SU-DHL-6 (cell line): Measurements from ENCODE around the gene GRM7.

Experiments used
- H2AFZ ChIP-seq: fragments of 200-600 bp; sonication (generic); 2 replicates; pipeline ENCODE4 v1.6.1; 2014; ENCODE audit warnings: low read depth, mild to moderate bottlenecking, moderate library complexity, mixed read lengths, antibody characterized with exemption, low read length; ENCODE audit not compliant: severe bottlenecking
- H3F3A ChIP-seq: fragments of 200-600 bp; shearing (Covaris generic); 2 replicates; pipeline ENCODE4 v1.6.0; 2016; ENCODE audit warnings: antibody characterized with exemption, mild to moderate bottlenecking; ENCODE audit not compliant: insufficient read depth
- H3K27ac ChIP-seq: fragments of 200-600 bp; sonication (generic); 2 replicates; pipeline ENCODE4 v1.5.1; 2016; ENCODE audit warnings: low read depth, mild to moderate bottlenecking, low read length, moderate library complexity, mixed read lengths
- H3K27me3 ChIP-seq: fragments of 200-600 bp; sonication (generic), shearing (Covaris generic); 2 replicates; pipeline ENCODE4 v1.6.0; 2014; ENCODE audit warnings: mild to moderate bottlenecking, low read length
- H3K36me3 ChIP-seq: fragments of 200-600 bp; sonication (generic); 2 replicates; pipeline ENCODE4 v1.6.1; 2014; ENCODE audit warnings: mild to moderate bottlenecking, low read length, mixed read lengths
- H3K4me2 ChIP-seq: fragments of 300-600, 200-600 bp; shearing (Covaris generic), sonication (generic); 2 replicates; pipeline ENCODE4 v1.6.0; 2014; ENCODE audit warnings: low read length, low read depth, mild to moderate bottlenecking; ENCODE audit not compliant: poor library complexity, severe bottlenecking
- H3K4me3 ChIP-seq: fragments of 200-600 bp; sonication (generic); 2 replicates; pipeline ENCODE4 v1.5.1; 2014; ENCODE audit warnings: antibody characterized with exemption, low read length, mild to moderate bottlenecking, mixed read lengths; ENCODE audit not compliant: insufficient read depth, poor library complexity, severe bottlenecking
- H3K79me2 ChIP-seq: fragments of 200-600 bp; sonication (generic); 2 replicates; pipeline ENCODE4 v1.6.1; 2014; ENCODE audit warnings: mild to moderate bottlenecking, low read length, moderate library complexity; ENCODE audit not compliant: insufficient read depth
- H3K9ac ChIP-seq: fragments of 200-600 bp; sonication (generic); 2 replicates; pipeline ENCODE4 v1.7.0; 2014; ENCODE audit warnings: mild to moderate bottlenecking, low read length
- H3K9me2 ChIP-seq: fragments of 200-600 bp; sonication (generic); replicated peaks from 2 replicates; pipeline ENCODE4 v1.6.1; 2014; ENCODE audit warnings: low read length; ENCODE audit not compliant: insufficient read depth
- H3K9me3 ChIP-seq: fragments of 200-600 bp; sonication (generic); 2 replicates; pipeline ENCODE4 v1.6.1; 2014; ENCODE audit warnings: low read length, mixed read lengths; ENCODE audit not compliant: insufficient read depth
- H4K20me1 ChIP-seq: fragments of 200-600 bp; sonication (generic); 2 replicates; pipeline ENCODE4 v1.6.1; 2014; ENCODE audit warnings: low read depth, mild to moderate bottlenecking, antibody characterized with exemption, low read length, moderate library complexity, mixed read lengths
- EZH2phosphoT487 ChIP-seq: fragments of 200-600 bp; sonication (generic), shearing (Covaris generic); conservative IDR thresholded peaks from 2 replicates; pipeline ENCODE4 v1.6.1; 2018; ENCODE audit warnings: mild to moderate bottlenecking, antibody characterized with exemption, low read length, moderate library complexity, mixed read lengths
- TF ChIP-seq, protein P1 (sequence below): fragments of 200-600 bp; sonication (generic); IDR thresholded peaks from one replicate; pipeline ENCODE4 v1.5.1; 2017; ENCODE audit warnings: antibody characterized with exemption, mild to moderate bottlenecking, low read length, moderate library complexity; ENCODE audit not compliant: insufficient read depth, poor library complexity, severe bottlenecking

The GRM7 gene

DNA sequence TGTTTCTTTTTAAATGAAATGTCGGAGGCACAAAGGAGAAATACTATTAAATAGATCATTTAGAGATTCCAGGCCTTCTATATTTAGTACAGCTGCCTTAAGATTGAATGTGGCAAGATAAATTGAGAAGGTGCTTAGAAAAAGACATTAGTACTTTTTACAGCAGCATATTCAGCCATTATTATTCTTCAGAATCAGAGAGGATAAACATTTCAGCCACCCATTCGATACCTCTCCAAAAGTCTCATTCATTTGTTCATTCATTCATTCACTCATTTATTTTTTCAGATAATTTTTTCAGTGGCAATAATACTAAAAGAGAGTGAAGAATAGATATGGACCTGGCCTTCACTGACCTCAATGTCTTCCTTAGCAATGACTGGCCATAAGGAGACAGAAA is 347.0 kb downstream of the GRM7 start:
- no peak overlapping the region for H2AFZ ChIP-seq

DNA sequence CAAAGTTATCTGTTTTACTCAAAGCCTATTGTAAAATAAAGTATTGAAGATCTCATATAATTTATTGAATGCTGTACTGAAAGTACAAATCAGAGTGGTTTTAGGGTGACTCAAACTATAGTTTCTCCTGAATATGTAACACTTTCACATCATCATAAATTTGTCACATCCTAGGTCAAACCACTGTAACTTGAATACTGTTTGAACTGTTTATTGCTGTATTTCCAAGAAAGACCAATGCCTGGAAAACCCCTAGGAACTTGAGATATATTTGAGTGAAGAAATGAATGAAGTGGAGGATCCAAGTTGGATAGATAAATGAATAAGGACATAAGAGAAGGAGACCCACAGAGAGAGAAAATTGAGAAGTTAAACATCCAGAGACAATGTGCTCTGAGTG is 348.2 kb downstream of the GRM7 start:
- Histone ChIP-seq H4K20me1 (no peaks in the 10 kb centered on the region), H3K9ac (no peak overlapping the region), H3K4me2 (no peak overlapping the region), H3K9me2 (no peaks in the 10 kb centered on the region), H3K79me2 (no peaks in the 10 kb centered on the region), H3K9me3 (no peaks in the 10 kb centered on the region), H3K27ac (no peak overlapping the region), H3K27me3 (no peaks in the 10 kb centered on the region), H3K36me3 (no peaks in the 10 kb centered on the region), H2AFZ (no peak overlapping the region), H3F3A (no peaks in the 10 kb centered on the region), H3K4me3 (no peak overlapping the region)
- TF ChIP-seq, protein P1, sequence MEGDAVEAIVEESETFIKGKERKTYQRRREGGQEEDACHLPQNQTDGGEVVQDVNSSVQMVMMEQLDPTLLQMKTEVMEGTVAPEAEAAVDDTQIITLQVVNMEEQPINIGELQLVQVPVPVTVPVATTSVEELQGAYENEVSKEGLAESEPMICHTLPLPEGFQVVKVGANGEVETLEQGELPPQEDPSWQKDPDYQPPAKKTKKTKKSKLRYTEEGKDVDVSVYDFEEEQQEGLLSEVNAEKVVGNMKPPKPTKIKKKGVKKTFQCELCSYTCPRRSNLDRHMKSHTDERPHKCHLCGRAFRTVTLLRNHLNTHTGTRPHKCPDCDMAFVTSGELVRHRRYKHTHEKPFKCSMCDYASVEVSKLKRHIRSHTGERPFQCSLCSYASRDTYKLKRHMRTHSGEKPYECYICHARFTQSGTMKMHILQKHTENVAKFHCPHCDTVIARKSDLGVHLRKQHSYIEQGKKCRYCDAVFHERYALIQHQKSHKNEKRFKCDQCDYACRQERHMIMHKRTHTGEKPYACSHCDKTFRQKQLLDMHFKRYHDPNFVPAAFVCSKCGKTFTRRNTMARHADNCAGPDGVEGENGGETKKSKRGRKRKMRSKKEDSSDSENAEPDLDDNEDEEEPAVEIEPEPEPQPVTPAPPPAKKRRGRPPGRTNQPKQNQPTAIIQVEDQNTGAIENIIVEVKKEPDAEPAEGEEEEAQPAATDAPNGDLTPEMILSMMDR: no peak
- no peak for TF ChIP-seq EZH2phosphoT487

More for the DNA sequence above, 347.0 kb downstream of the GRM7 start:
- no peaks in the 10 kb centered on the region for H3K9me3 ChIP-seq
- no peak overlapping the region for H3K27ac ChIP-seq
- H3K9ac ChIP-seq: no peak overlapping the region
- no peaks in the 10 kb centered on the region for H3K36me3 ChIP-seq
- H3K4me2 ChIP-seq: no peak overlapping the region
- H3K27me3 ChIP-seq: no peaks in the 10 kb centered on the region
- TF ChIP-seq, protein P1: no peak
- no peak for TF ChIP-seq EZH2phosphoT487
- no peaks in the 10 kb centered on the region for H3K79me2 ChIP-seq
- no peaks in the 10 kb centered on the region for H3K9me2 ChIP-seq
- H3K4me3 ChIP-seq: no peak overlapping the region
- no peaks in the 10 kb centered on the region for H3F3A ChIP-seq
- H4K20me1 ChIP-seq: no peaks in the 10 kb centered on the region

DNA sequence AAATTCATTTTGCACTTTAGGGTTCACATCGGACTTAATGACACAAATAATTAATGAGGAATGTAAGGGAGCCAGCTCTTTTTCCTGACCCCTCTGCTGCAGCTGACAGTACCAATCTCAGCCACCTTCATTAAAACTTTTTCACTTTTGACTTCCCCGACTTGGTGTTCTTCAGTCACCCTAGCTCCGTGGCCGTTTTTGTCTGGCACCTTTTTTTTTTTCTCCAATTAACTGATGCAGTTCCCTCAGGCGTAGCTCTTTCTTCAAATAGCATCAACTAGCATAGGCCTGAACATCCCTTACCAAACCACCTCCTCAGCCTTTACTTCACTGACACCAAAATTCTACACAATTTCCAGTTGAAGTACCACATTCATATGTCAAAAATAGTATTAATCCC is 350.8 kb downstream of the GRM7 start:
- Histone ChIP-seq H3K27me3 (no peaks in the 10 kb centered on the region), H3K79me2 (no peaks in the 10 kb centered on the region), H3K4me3 (no peak overlapping the region), H3F3A (no peaks in the 10 kb centered on the region), H3K27ac (no peak overlapping the region), H3K9ac (no peak overlapping the region), H4K20me1 (no peaks in the 10 kb centered on the region), H3K9me3 (no peaks in the 10 kb centered on the region), H3K36me3 (no peaks in the 10 kb centered on the region), H3K9me2 (no peaks in the 10 kb centered on the region), H3K4me2 (no peak overlapping the region), H2AFZ (no peak overlapping the region)
- no peak for TF ChIP-seq EZH2phosphoT487
- TF ChIP-seq, protein P1: no peak

DNA sequence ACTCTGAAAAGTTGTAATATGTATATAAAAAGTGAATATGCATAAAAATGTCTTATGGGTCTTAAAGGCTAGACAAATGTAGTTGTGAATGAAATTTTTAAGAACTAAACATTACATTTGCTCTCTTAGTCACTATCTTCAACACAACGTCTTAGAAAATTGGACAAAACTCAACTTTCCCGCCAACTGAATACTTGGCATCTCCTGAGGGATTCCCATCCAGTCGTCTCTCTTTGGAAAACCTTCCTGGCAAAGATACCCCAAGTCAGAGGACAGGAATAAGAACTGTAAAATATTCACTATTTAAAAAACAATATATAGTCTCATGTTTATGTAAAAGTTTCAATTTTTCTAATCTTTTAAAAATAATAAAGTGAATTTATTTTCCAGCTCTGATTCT is 354.8 kb downstream of the GRM7 start:
- no peaks in the 10 kb centered on the region for H3K79me2 ChIP-seq
- no peaks in the 10 kb centered on the region for H3K9me3 ChIP-seq
- TF ChIP-seq, protein P1: no peak
- TF ChIP-seq EZH2phosphoT487: no peak
- H3K27ac ChIP-seq: no peak overlapping the region
- no peaks in the 10 kb centered on the region for H3K9me2 ChIP-seq
- H3F3A ChIP-seq: no peaks in the 10 kb centered on the region
- no peak overlapping the region for H3K4me3 ChIP-seq
- no peaks in the 10 kb centered on the region for H4K20me1 ChIP-seq
- H3K36me3 ChIP-seq: no peaks in the 10 kb centered on the region
- no peaks in the 10 kb centered on the region for H3K27me3 ChIP-seq
- H3K9ac ChIP-seq: no peak overlapping the region
- no peak overlapping the region for H3K4me2 ChIP-seq
- no peak overlapping the region for H2AFZ ChIP-seq
